ENCODE measurements around the gene NREP.

- TF ChIP-seq CTCF (IDR thresholded peaks at IDR 0.05) = no peak
- TF ChIP-seq EZH2phosphoT487 (IDR thresholded peaks at IDR 0.05) = no peak
- TF ChIP-seq EZH2 (IDR thresholded peaks at IDR 0.05) = no peak
Observed at GRCh38 chr5:111697215-111697614, 59.8 kb downstream of the NREP start.

All from neural progenitor cell (in vitro differentiated cells).